Brain pericyte (primary cell): ENCODE data around the gene UBA3.

Experiments
- DNase-seq: peaks from one replicate; pipeline ENCODE4 v3.0.0-alpha.2; 2012; ENCODE audit warnings: low read depth, low spot score

The UBA3 gene

GRCh38 chr3:69066121-69066520, 14.0 kb downstream of the UBA3 start:
- no peak for DNase-seq

GRCh38 chr3:69065318-69065964, 14.7 kb downstream of the UBA3 start:
- no peak for DNase-seq

GRCh38 chr3:69063636-69064035, 16.5 kb downstream of the UBA3 start:
- no peak for DNase-seq

- DNase-seq: no peak
Observed at GRCh38 chr3:69059688-69060087, 20.5 kb downstream of the UBA3 start.

- no peak for DNase-seq
Observed at GRCh38 chr3:69058947-69059224, 21.3 kb downstream of the UBA3 start.

GRCh38 chr3:69058180-69058946, 21.8 kb downstream of the UBA3 start:
- no peak for DNase-seq

GRCh38 chr3:69052472-69052898, 27.7 kb downstream of the UBA3 start:
- peak; percentile 12 for DNase-seq

GRCh38 chr3:69051756-69052471, 28.3 kb downstream of the UBA3 start, which contains the start of gene TMF1:
Gene TMF1 (minus strand): TSS chr3:69052333. CDS start chr3:69052086, 247 bp downstream.
- peak; percentile 95 for DNase-seq

- DNase-seq: no peak
Observed at GRCh38 chr3:69048990-69049389, 31.2 kb downstream of the UBA3 start.

- DNase-seq: no peak
Observed at GRCh38 chr3:69044608-69045007, 35.6 kb downstream of the UBA3 start.

- no peak for DNase-seq
Observed at GRCh38 chr3:69033470-69033869, 46.7 kb downstream of the UBA3 start.

GRCh38 chr3:69032737-69033136, 47.4 kb downstream of the UBA3 start:
- no peak for DNase-seq

GRCh38 chr3:69032142-69032541, 48.0 kb downstream of the UBA3 start:
- DNase-seq: no peak

GRCh38 chr3:69031635-69032034, 48.5 kb downstream of the UBA3 start:
- no peak for DNase-seq

GRCh38 chr3:69020857-69021256, 59.3 kb downstream of the UBA3 start:
- no peak for DNase-seq

- no peak for DNase-seq
Observed at GRCh38 chr3:69020424-69020823, 59.7 kb downstream of the UBA3 start.

GRCh38 chr3:69016901-69017300, 63.3 kb downstream of the UBA3 start:
- DNase-seq: no peak

- no peak for DNase-seq
Observed at GRCh38 chr3:69016102-69016501, 64.1 kb downstream of the UBA3 start.

- no peak for DNase-seq
Observed at GRCh38 chr3:69014022-69014580, 66.1 kb downstream of the UBA3 start.

GRCh38 chr3:69013253-69014021, 66.7 kb downstream of the UBA3 start, which contains the start of gene EOGT:
Gene EOGT (minus strand): TSS chr3:69013684. CDS start chr3:69009846, 3,838 bp downstream.
- DNase-seq: peak; percentile 40

- peak; percentile 18 for DNase-seq
Observed at GRCh38 chr3:69012800-69013252, 67.3 kb downstream of the UBA3 start.
